GM21526 (cell line): ENCODE data around the gene SLC43A1.

Source experiments
- ATAC-seq: cut with Tn5 transposase; IDR thresholded peaks from one replicate; pipeline ENCODE4 v1.9.1; 2021; ENCODE audit warnings: moderate library complexity; ENCODE audit not compliant: unreplicated experiment, low FRiP score

SLC43A1 gene

GRCh38 chr11:57436031-57436430, 79.5 kb downstream of the SLC43A1 start:
- no peak for ATAC-seq

- ATAC-seq: no peak
Observed at GRCh38 chr11:57434640-57435546, 80.6 kb downstream of the SLC43A1 start.
